Stimulated activated CD8-positive, alpha-beta memory T cell treated with anti-CD3 and anti-CD28 coated beads, Interleukin-12 subunit alpha, Interleukin-12 subunit beta, amount 100 ng/mL, for 1 hour (primary cell): Measurements from ENCODE around the gene BTBD2.

Experiments used
- DNase-seq: peaks from one replicate; pipeline ENCODE4 v3.0.0-alpha.2; 2020; ENCODE audit warnings: low read depth

BTBD2 gene

DNA sequence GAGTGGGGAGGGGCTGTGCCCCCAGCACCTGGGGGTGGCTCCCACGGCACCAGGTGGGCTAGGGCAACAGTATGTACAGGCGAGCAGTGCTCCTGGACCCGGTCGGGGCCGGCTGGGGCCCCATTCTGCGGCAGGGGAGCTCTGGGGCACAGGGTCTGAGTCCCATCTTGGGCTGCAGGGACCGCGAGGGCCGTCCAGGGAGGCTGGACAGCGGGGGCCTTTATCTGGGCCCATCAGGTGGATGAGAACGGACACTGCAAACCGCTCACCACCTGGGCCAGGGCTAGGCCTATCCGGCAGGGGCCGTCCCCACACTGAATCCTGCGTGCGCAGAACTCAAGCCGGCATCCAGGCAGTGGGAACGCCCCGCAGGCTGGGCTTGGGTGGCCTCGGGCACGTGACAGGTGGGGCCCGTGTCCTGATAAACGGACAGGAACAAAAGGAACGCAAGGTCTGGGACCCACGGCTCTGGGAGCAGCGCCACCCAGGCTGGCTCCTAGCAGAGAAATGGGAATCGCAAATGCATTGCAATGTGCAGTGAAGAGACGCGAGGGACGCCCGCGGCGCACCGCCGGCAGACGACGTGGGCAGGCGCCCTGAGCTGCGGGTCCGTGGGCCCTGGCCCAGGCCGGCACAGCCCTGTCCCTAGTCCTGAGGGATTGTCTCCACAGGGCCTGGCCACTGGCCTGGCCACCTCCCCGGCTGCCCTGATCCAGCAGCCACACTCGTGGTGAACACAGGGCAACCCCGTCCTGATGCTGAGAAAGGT is 29.7 kb downstream of the BTBD2 start:
- DNase-seq: no peak

DNA sequence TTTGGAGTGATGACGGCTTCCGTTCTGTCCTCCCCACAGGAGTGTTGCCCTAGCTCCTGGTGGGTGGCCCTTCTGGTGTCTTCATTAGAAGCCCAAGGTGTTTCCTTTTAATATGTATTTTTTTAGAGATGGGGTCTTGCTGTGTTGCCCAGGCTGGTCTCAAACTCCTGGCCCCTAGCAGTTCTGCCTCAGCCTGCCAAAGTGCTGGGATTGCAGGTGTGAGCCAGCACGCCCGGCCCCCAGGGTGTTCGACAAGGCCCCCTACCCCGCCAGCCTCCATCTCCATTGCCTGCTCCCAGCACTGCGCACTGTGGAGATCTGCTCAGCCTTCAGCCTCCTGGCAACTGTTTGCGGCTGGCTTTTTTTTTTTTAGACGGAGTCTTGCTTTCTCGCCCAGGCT is 31.2 kb downstream of the BTBD2 start:
- DNase-seq: no peak

DNA sequence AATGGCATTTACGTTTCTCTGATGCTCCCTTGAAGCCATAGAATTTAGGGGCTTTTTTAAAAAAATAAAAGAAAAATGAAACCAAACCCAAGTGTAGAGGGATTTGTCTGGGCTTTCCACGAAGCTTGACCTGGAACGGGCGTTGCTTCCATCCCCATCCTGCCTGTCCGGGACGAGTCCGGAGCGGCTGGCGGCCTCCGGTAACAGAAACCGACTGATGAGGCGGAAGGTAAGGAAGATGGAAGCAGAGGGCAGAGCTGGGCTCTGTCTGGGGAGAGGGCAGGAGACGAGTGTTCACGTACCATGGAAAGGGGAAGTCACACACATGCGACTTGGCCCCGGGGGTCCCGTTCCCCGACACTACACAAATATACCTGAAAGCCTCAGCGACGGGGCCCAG is 34.3 kb downstream of the BTBD2 start:
- no peak for DNase-seq

- DNase-seq: no peak
Observed at GRCh38 chr19:1980809-1981181, 34.7 kb downstream of the BTBD2 start.

DNA sequence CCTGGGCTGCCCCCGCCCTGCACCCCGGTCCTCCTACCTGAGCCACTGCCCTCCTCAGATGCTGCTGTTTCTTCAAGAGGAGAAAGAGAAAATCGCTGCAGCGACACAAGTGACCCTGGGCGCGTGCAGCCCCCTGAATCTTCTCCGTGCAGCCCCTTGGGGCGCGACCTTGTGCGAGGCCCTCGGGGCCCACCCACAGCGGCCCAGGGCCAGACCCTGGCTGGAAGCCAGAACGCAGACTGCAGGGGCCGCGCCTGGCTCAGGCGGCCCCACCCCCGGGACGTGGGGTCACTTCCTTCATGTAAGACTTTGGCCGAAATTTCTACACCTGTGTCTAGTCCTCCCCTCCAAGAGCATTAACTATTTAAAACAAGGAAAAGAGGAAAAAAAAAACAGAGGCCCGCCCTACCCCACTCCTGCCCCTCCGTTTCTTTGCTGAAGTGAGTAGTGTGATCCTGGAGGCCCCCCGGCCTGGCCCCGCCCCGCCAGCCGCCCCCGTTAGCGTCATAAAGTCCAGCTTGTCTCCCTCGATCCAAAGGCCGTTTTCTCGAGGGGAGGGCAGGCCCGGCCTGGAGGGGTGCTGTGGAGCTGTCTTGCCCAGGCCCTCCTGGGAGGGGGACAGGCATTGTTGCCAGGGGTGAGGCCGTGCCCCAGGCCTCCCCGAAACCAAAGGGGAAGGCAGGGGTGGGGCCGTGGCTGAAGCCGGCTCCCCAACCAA is 35.3 kb downstream of the BTBD2 start:
- DNase-seq: no peak

DNA sequence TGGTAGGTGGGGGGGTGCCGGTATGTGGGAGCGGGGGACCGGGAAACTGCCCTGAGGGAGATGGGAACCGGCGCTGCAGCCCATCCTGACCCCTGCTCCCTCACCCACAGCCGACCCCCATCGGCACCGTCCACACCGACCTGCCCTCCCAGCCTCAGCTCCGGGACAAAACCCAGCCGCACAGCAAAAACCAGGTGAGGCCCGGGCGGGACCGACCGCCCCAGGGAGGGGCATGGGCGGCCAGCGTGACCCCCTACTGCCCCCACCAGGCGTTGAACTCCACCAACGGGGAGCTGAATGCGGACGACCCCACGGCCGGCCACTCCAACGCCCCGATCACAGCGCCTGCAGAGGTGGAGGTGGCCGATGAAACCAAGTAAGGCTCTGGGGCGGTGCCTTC is 35.9 kb downstream of the BTBD2 start:
- no peak for DNase-seq

GRCh38 chr19:1979017-1979416 is 36.5 kb downstream of the BTBD2 start:
- no peak for DNase-seq

DNA sequence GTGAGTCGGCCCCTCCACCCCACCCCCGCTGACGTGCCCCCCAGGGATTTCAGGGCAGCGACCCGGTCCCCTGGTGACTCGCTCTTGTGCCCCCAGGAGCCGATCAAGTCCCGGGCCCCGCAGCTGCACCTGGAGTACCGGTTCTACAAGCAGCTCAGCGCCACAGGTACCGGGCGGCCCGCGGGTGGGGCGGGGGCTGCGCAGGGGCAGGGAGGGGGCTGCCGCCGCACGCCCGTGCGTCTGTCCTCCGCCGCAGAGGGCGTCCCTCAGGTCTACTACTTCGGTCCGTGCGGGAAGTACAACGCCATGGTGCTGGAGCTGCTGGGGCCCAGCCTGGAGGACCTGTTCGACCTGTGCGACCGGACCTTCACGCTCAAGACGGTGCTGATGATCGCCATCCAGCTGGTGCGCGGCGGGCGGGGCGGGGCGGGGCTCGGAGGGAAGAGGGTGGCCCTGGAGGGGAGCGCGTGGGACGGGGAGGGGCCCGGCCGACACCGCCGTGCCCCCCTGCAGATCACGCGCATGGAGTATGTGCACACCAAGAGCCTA is 37.1 kb downstream of the BTBD2 start:
- no peak for DNase-seq

DNA sequence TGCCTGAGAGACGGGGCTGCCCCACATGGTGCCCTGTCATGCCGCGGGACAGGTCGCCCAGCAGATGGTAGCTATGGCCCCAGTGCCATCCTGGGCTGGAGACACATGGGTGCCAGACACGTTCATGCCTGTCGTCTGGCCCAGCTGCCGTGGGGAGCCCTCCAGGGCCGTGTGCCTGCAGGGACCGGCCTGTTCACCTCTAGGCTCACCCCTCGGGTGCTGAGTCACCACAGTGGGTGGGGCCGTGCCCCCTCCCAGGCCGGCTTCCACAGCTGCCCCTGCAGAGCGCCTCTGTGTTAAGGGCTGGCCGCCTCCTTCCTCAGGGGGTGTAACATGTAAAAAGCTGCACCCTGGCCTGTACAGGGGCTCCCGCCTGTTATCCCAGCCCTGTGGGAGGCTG is 38.4 kb downstream of the BTBD2 start:
- no peak for DNase-seq

GRCh38 chr19:1975162-1975480 is 40.4 kb downstream of the BTBD2 start:
- no peak for DNase-seq

GRCh38 chr19:1974381-1975161 is 40.9 kb downstream of the BTBD2 start:
- no peak for DNase-seq

GRCh38 chr19:1970806-1971502 is 44.6 kb downstream of the BTBD2 start:
- no peak for DNase-seq

DNA sequence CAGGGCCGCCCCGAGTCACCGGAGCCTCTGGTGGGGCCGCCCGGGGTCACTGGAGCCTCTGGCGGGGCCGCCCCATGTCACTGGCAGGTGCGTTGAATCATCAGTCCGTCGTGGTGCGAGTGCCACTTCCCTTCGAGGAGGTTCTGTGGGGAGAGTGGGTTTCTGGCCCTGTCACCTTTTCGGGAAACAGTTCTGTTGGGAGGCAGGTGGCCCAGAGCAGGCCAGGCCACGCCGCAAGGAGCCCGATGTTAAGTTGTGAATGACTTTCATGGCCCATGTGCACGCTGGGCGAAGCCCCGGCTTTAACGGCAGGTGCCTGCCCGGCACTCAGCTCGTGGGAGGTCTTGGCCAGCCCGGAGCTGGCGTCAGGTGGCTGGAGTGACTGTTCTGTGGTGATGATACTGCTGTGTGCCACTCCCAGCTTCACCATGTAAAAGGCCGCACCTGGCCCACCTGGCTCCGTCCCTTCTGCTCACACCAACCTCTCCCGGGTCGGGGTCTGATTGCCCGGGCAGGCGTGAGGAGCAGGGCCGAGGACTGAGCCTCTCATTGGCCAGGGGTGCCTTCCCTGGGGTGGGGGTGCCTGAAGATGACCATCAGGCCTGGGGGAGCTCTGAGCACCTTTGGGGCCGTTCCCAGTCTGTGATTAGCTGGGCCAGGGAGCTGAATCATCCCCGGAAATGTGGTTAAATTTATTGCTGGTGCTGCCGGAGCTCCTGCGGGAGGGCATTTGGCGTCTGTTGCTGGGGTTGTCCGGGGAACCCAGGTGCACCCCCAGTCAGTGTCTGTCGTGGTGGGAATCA is 45.3 kb downstream of the BTBD2 start:
- DNase-seq: no peak

GRCh38 chr19:1969176-1970002 is 46.1 kb downstream of the BTBD2 start:
- DNase-seq: no peak

GRCh38 chr19:1968279-1969175 is 47.0 kb downstream of the BTBD2 start:
- DNase-seq: no peak

DNA sequence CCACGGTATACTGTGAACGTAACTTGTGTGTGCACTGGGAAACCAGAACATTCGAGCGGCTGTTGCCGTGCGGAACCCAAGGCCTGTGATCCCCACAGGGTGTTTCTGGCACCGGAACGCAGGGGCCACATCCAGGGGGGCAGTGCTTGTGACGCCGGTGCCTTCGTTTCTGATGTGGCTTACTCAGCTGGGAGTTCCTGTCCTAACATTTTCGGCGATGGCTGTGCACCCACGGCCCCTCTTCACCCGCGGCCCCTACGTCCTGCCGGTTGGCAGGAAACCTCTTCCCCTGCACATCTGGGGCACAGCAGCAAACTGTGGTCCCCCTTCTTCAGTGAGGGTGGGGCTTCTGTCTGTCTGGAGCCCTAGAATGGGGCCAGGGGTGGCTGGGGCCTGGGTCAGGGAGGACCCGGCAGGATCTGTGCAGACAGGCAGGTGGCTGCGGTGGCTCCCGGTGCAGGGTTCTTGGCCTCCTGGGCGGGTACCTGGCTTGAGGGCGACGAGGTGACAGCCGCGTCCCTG is 48.4 kb downstream of the BTBD2 start:
- DNase-seq: no peak

GRCh38 chr19:1962674-1963073 is 52.8 kb downstream of the BTBD2 start:
- DNase-seq: no peak

DNA sequence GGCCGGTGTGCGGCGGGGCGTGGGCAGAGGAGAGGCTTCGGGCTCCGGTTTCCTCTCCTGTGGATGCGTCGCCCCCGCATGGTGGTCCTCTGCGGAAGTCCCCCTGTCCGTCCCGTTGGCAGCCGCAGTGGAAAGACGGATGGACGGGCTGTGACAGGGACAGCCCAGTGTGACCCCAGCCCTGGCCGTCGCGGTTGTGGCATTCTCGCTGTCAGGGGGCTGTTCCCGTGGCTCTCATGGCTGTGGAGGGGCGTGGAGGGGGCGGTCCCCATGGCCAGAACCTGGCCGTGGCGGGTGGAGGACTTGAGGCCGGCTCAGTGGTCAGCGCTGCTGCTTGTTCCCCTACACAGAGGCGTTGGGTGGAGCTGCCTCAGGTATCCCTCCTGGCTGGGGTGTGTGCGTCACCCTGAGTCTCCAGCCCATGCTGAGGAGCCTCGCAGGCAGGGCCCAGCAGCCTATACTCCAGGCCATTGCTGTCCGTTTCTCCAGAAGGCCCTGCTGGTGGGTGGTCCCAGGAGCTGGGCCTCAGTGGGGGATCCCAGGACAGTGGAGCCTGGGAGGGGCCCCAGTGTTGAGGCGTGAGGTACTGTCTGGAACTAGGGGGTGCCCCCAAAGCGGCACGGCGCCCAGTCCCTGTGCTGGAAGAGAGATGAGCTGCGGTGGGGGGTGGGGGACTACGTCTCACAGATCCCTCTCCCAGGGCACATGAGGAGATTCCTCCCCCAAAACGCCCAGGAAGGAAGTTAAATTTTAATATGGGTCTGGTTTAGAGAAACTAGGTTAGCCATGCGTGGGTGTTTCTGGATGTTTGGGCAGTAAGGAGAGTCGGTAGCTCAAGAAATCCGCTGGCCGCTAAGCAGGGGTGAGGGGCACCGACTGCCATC is 54.3 kb downstream of the BTBD2 start:
- no peak for DNase-seq
